EL (cell line): ENCODE measurements around the gene HTR2B.
"Not testable (repeated sequence)": the region's sequence is repeated elsewhere in the genome, so short reads cannot be mapped to it uniquely, and the experiment has no call there.

Experiments
- DNase-seq: peaks from one replicate; pipeline ENCODE4 v3.0.0-alpha.2; 2016

HTR2B gene

GRCh38 chr2:231069379-231070054 is 55.3 kb downstream of the HTR2B start:
- no peak for DNase-seq

DNA sequence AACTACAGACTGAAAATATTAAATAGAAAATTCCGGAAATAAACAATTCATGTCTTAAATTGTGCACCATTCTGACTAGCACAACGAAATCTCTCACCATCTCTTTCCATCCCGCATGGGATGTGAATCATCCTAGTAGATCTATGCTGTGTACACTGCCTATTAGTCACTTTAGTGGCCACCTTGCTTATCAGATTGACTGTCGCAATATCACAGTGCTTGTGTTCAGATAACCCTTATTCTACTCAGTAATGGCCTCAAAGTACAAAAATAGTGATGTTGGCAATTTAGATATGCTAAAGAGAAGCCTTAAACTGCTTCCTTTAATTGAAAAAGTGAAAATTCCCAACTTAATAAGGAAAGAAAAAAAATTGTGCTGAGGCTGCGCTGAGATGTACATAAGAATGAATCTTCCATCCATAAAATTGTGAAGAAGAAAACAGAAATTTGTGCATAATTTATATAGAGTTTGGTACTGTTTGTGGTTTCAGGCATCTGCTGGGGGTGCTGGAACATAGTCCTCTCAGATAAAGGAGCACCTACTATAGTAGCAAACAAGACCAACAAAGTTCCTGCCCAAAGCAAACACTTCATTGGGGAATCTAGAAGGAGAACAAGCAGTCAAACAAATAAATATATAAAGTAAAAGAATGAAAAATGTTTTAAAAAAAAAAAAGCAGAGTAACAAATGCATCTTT is 56.2 kb downstream of the HTR2B start:
- DNase-seq: peak; percentile 60

DNA sequence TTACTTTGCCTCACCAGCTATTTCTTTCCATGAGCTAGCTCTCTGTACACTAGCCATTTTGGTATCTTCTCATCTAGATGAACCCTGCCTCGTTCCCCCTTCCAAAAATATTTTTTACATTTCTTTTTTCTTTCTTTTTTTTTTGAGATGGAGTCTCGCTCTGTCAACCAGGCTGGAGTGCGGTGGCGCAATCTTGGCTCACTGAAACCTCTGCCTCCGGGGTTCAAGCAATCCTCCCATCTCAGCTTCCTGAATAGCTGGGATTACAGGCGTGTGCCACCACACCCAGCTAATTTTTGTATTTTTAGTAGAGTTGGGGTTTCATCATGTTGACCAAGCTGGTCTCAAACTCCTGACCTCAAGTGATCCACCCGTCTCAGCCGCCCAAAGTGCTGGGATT is 57.3 kb downstream of the HTR2B start:
- DNase-seq: not testable (repeated sequence)

GRCh38 chr2:231065966-231066365 is 58.9 kb downstream of the HTR2B start:
- no peak for DNase-seq

DNA sequence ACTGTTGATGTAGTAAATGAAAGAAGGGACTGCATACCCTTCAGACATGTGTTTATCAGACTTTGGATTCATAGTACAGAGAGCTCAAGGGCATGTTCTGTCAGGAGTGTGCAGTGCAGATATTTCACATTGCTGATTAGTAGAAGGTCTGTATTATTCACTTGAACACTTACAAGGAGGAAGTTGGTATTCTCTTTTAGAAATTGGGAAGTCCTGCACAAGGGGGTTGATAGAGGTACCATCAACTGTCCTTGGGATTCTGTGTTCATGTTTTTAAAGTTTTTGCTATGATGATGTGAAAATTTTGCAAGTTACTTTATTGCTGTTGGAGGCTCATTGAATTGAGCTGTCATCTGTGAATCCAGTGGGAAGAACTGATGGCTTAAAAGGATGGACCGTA is 61.5 kb downstream of the HTR2B start:
- DNase-seq: no peak

DNA sequence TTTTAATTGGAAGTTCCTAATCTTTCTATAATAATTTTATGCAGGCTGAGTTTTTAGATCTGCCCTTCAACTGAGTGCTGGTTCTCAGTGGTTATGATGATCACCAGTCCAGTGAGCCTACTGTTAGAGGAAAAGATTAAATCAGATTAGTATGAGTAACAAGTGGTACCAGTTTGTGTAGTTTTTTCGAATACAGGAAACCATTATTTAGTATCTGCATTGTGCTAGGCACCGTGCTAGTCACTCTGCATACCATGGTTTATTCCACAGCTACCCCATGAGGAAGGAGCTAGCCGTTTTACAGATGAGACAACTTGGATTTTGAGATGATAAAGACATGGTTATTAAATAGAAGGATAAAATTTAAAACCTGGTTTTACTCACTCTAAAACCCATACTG is 62.1 kb downstream of the HTR2B start:
- no peak for DNase-seq

DNA sequence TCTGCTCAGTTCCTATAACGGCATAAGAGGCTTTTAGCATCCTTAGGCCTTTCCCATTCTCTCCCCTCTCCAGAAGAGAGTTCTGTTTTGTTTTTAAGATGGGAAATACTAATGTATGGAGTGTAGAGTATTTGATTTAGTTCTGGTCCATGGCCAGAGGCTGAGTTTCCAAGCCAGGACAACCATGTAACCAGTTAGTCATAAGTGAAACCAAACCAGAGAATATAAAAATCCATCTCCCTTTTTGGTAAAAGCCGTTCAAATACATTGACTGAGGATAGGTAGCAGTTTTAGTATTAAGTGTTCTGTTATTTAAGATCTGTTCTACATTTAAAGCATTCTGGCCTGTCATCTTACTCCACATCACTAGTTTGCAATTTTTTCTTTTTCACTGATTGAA is 65.1 kb downstream of the HTR2B start:
- no peak for DNase-seq

- no peak for DNase-seq
Observed at GRCh38 chr2:231058761-231059550, 65.9 kb downstream of the HTR2B start.
